ENCODE measurements around the gene FBXO30. TPM values are rescaled to one million over a fixed set of nuclear protein-coding genes. Genes with fewer than 3 reads are reported as not detected.

FBXO30 gene
- total and polyA plus RNA-seq, 2 experiments from 2014 or later = 8.5 to 12.6 TPM

GRCh38 chr6:145789443-145789842 is 25.2 kb downstream of the FBXO30 start:
- H3K27me3 ChIP-seq (replicated peaks; ENCODE audit: insufficient read depth) = no peaks in the 10 kb centered on the region
- H3K4me1 ChIP-seq (ENCODE audit: insufficient read depth) = no peaks in the 10 kb centered on the region
- no peak for DNase-seq
- H3K9ac ChIP-seq = no peak overlapping the region
- in situ Hi-C loops (cut with MboI) = no loop called here
- H3K4me2 ChIP-seq (ENCODE audit: unreplicated experiment) = no peak overlapping the region
- no peak overlapping the region for H3K27ac ChIP-seq
- no peaks in the 10 kb centered on the region for H3K9me3 ChIP-seq (ENCODE audit: low read depth)
- 0 out of 2 replicates have a peak, but pooled peaks cover 4% of the 10 kb centered on the region for H4K20me1 ChIP-seq (ENCODE audit: insufficient read depth)
- H3K4me3 ChIP-seq = no peak overlapping the region
- H3K36me3 ChIP-seq (ENCODE audit: low read depth) = peaks cover 3% of the 10 kb centered on the region
- WGBS, 2 experiments (ENCODE audit: low coverage in 1 of 2, low lambda C conversion rate in 2 of 2, missing lambda C conversion rate in 2 of 2) = 93% methylated on average over 3 of the region's 3 CpGs
- TF ChIP-seq EZH2 (IDR thresholded peaks at IDR 0.05; ENCODE audit: insufficient read depth, poor library complexity, severe bottlenecking) = no peak
- no peak for TF ChIP-seq EZH2phosphoT487 (IDR thresholded peaks at IDR 0.05; ENCODE audit: insufficient read depth, low read depth)
- H2AFZ ChIP-seq = no peak overlapping the region
- no peaks in the 10 kb centered on the region for H3K9me2 ChIP-seq (ENCODE audit: insufficient read depth)
- peaks cover 46% of the 10 kb centered on the region for H3K79me2 ChIP-seq (ENCODE audit: insufficient read depth)
- 0 out of 2 replicates have a peak, but pooled peaks cover 3% of the 10 kb centered on the region for H3F3A ChIP-seq (ENCODE audit: insufficient read depth)

- Histone ChIP-seq H3K4me1 (ENCODE audit: insufficient read depth) (no peaks in the 10 kb centered on the region), H3K36me3 (ENCODE audit: low read depth) (no peaks in the 10 kb centered on the region; the same call in 1 of the 2 replicates), H3K4me2 (ENCODE audit: unreplicated experiment) (no peak overlapping the region), H3K9me2 (ENCODE audit: insufficient read depth) (no peaks in the 10 kb centered on the region), H3F3A (ENCODE audit: insufficient read depth) (no peaks in the 10 kb centered on the region), H3K27me3 (replicated peaks; ENCODE audit: insufficient read depth) (no peaks in the 10 kb centered on the region), H2AFZ (no peak overlapping the region), H3K9ac (no peak overlapping the region), H4K20me1 (ENCODE audit: insufficient read depth) (no peaks in the 10 kb centered on the region), H3K9me3 (ENCODE audit: low read depth) (no peaks in the 10 kb centered on the region), H3K79me2 (ENCODE audit: insufficient read depth) (peaks cover 29% of the 10 kb centered on the region), H3K4me3 (no peak overlapping the region), H3K27ac (no peak overlapping the region)
- DNase-seq = no peak
- WGBS, 2 experiments (ENCODE audit: low coverage in 1 of 2, low lambda C conversion rate in 2 of 2, missing lambda C conversion rate in 2 of 2) = 84 to 86% methylated on average over 3 of the region's 3 CpGs
- in situ Hi-C loops (cut with MboI) = no loop called here
- TF ChIP-seq EZH2phosphoT487 (IDR thresholded peaks at IDR 0.05; ENCODE audit: insufficient read depth, low read depth) = no peak
- no peak for TF ChIP-seq EZH2 (IDR thresholded peaks at IDR 0.05; ENCODE audit: insufficient read depth, poor library complexity, severe bottlenecking)
Observed at GRCh38 chr6:145787688-145788087, 26.9 kb downstream of the FBXO30 start.

GRCh38 chr6:145784683-145785082 is 29.9 kb downstream of the FBXO30 start:
- H3F3A ChIP-seq (ENCODE audit: insufficient read depth) = no peaks in the 10 kb centered on the region
- H3K4me3 ChIP-seq = no peak overlapping the region
- no peaks in the 10 kb centered on the region for H3K4me1 ChIP-seq (ENCODE audit: insufficient read depth)
- H3K9me3 ChIP-seq (ENCODE audit: low read depth) = no peaks in the 10 kb centered on the region
- no peaks in the 10 kb centered on the region for H3K9me2 ChIP-seq (ENCODE audit: insufficient read depth)
- H3K79me2 ChIP-seq (ENCODE audit: insufficient read depth) = 0 out of 2 replicates have a peak, but pooled peaks cover under 1% of the 10 kb centered on the region
- 93 to 100% methylated on average over 1 of the region's 1 CpG for WGBS, 2 experiments (ENCODE audit: low coverage in 1 of 2, low lambda C conversion rate in 2 of 2, missing lambda C conversion rate in 2 of 2)
- no peaks in the 10 kb centered on the region for H3K27me3 ChIP-seq (replicated peaks; ENCODE audit: insufficient read depth)
- H3K9ac ChIP-seq = no peak overlapping the region
- in situ Hi-C loops (cut with MboI) = no loop called here
- TF ChIP-seq EZH2phosphoT487 (IDR thresholded peaks at IDR 0.05; ENCODE audit: insufficient read depth, low read depth) (no peak), EZH2 (IDR thresholded peaks at IDR 0.05; ENCODE audit: insufficient read depth, poor library complexity, severe bottlenecking) (no peak)
- no peaks in the 10 kb centered on the region for H4K20me1 ChIP-seq (ENCODE audit: insufficient read depth)
- no peak overlapping the region for H3K4me2 ChIP-seq (ENCODE audit: unreplicated experiment)
- no peaks in the 10 kb centered on the region; the same call in 1 of the 2 replicates for H3K36me3 ChIP-seq (ENCODE audit: low read depth)
- no peak overlapping the region for H2AFZ ChIP-seq
- H3K27ac ChIP-seq = no peak overlapping the region
- no peak for DNase-seq

GRCh38 chr6:145783796-145784195 is 30.8 kb downstream of the FBXO30 start:
- no peaks in the 10 kb centered on the region for H3K9me3 ChIP-seq (ENCODE audit: low read depth)
- no peaks in the 10 kb centered on the region for H3K79me2 ChIP-seq (ENCODE audit: insufficient read depth)
- no peak overlapping the region for H3K9ac ChIP-seq
- H3K4me1 ChIP-seq (ENCODE audit: insufficient read depth) = no peaks in the 10 kb centered on the region
- TF ChIP-seq EZH2 (IDR thresholded peaks at IDR 0.05; ENCODE audit: insufficient read depth, poor library complexity, severe bottlenecking) (no peak), EZH2phosphoT487 (IDR thresholded peaks at IDR 0.05; ENCODE audit: insufficient read depth, low read depth) (no peak)
- H2AFZ ChIP-seq = no peak overlapping the region
- in situ Hi-C loops (cut with MboI) = no loop called here
- no peak overlapping the region for H3K27ac ChIP-seq
- no peaks in the 10 kb centered on the region for H3K9me2 ChIP-seq (ENCODE audit: insufficient read depth)
- 99 to 100% methylated on average over 5 of the region's 5 CpGs for WGBS, 2 experiments (ENCODE audit: low coverage in 1 of 2, low lambda C conversion rate in 2 of 2, missing lambda C conversion rate in 2 of 2)
- H4K20me1 ChIP-seq (ENCODE audit: insufficient read depth) = no peaks in the 10 kb centered on the region
- no peaks in the 10 kb centered on the region for H3K27me3 ChIP-seq (replicated peaks; ENCODE audit: insufficient read depth)
- DNase-seq = no peak
- no peaks in the 10 kb centered on the region; the same call in 1 of the 2 replicates for H3K36me3 ChIP-seq (ENCODE audit: low read depth)
- H3F3A ChIP-seq (ENCODE audit: insufficient read depth) = no peaks in the 10 kb centered on the region
- H3K4me3 ChIP-seq = no peak overlapping the region
- H3K4me2 ChIP-seq (ENCODE audit: unreplicated experiment) = no peak overlapping the region

- H3K9me3 ChIP-seq (ENCODE audit: low read depth) = no peaks in the 10 kb centered on the region
- WGBS, 2 experiments (ENCODE audit: low coverage in 1 of 2, low lambda C conversion rate in 2 of 2, missing lambda C conversion rate in 2 of 2) = 36 to 50% methylated on average over 1 of the region's 1 CpG
- H3K36me3 ChIP-seq (ENCODE audit: low read depth) = no peaks in the 10 kb centered on the region
- no peaks in the 10 kb centered on the region for H3K9me2 ChIP-seq (ENCODE audit: insufficient read depth)
- no peak overlapping the region for H3K4me3 ChIP-seq
- TF ChIP-seq EZH2 (IDR thresholded peaks at IDR 0.05; ENCODE audit: insufficient read depth, poor library complexity, severe bottlenecking) (no peak), EZH2phosphoT487 (IDR thresholded peaks at IDR 0.05; ENCODE audit: insufficient read depth, low read depth) (no peak)
- H2AFZ ChIP-seq = no peak overlapping the region
- no peaks in the 10 kb centered on the region for H4K20me1 ChIP-seq (ENCODE audit: insufficient read depth)
- H3K79me2 ChIP-seq (ENCODE audit: insufficient read depth) = no peaks in the 10 kb centered on the region
- H3K9ac ChIP-seq = no peak overlapping the region
- H3K27me3 ChIP-seq (replicated peaks; ENCODE audit: insufficient read depth) = no peaks in the 10 kb centered on the region
- H3F3A ChIP-seq (ENCODE audit: insufficient read depth) = no peaks in the 10 kb centered on the region
- H3K4me1 ChIP-seq (ENCODE audit: insufficient read depth) = no peaks in the 10 kb centered on the region
- H3K27ac ChIP-seq = no peak overlapping the region
- in situ Hi-C loops (cut with MboI) = no loop called here
- H3K4me2 ChIP-seq (ENCODE audit: unreplicated experiment) = no peak overlapping the region
- DNase-seq = no peak
Observed at GRCh38 chr6:145772846-145773245, 41.7 kb downstream of the FBXO30 start.
